BE2C (cell line): ENCODE results near the gene ADCY10.

ENCODE experiments used
- DNase-seq: peaks from one replicate; pipeline ENCODE4 v3.0.0-alpha.2; 2020
- H3K27me3 ChIP-seq: fragments of 250-450 bp; sonication (Bioruptor Pico); 2 replicates; pipeline ENCODE4 v1.5.1; 2020; ENCODE audit warnings: mild to moderate bottlenecking
- H3K36me3 ChIP-seq: fragments of 250-450 bp; sonication (Bioruptor Pico); 2 replicates; pipeline ENCODE4 v1.5.1; 2020; ENCODE audit warnings: mild to moderate bottlenecking
- H3K4me1 ChIP-seq: fragments of 250-450 bp; sonication (Bioruptor Pico); 2 replicates; pipeline ENCODE4 v1.5.1; 2020
- H3K4me3 ChIP-seq: 2 replicates; pipeline ENCODE4 v1.5.1; 2011; ENCODE audit warnings: low read depth, low read length
- H3K9me3 ChIP-seq: fragments of 250-450 bp; sonication (Bioruptor Pico); 2 replicates; pipeline ENCODE4 v1.5.1; 2020
- CTCF ChIP-seq: IDR thresholded peaks from 2 replicates; pipeline ENCODE4 v1.5.1; 2012; ENCODE audit warnings: mild to moderate bottlenecking, low read depth, low read length

ADCY10 gene

GRCh38 chr1:167805041-167805556 lies 108.8 kb downstream of the ADCY10 start:
- no peaks in the 10 kb centered on the region for H3K27me3 ChIP-seq
- no peak for DNase-seq
- no peak for TF ChIP-seq CTCF

GRCh38 chr1:167803358-167804207 lies 110.4 kb downstream of the ADCY10 start:
- DNase-seq = peak; percentile 94
- no peaks in the 10 kb centered on the region for H3K27me3 ChIP-seq
- no peaks in the 10 kb centered on the region for H3K36me3 ChIP-seq
- peak; percentile 99 for TF ChIP-seq CTCF
- peaks cover 11% of the 10 kb centered on the region; the same call in 1 of the 2 replicates for H3K4me1 ChIP-seq
- H3K4me3 ChIP-seq = no peak overlapping the region
- H3K9me3 ChIP-seq = no peaks in the 10 kb centered on the region

More at GRCh38 chr1:167805041-167805556, 108.8 kb downstream of the ADCY10 start:
- H3K4me1 ChIP-seq = peaks cover 11% of the 10 kb centered on the region; the same call in 1 of the 2 replicates
- no peak overlapping the region for H3K4me3 ChIP-seq
- H3K9me3 ChIP-seq = no peaks in the 10 kb centered on the region
- H3K36me3 ChIP-seq = no peaks in the 10 kb centered on the region

GRCh38 chr1:167802235-167802634 lies 111.7 kb downstream of the ADCY10 start:
- H3K4me3 ChIP-seq = no peak overlapping the region
- H3K36me3 ChIP-seq = no peaks in the 10 kb centered on the region
- H3K27me3 ChIP-seq = no peaks in the 10 kb centered on the region
- DNase-seq = no peak
- no peaks in the 10 kb centered on the region for H3K9me3 ChIP-seq
- TF ChIP-seq CTCF = no peak
- H3K4me1 ChIP-seq = peaks cover 11% of the 10 kb centered on the region; the same call in 1 of the 2 replicates

- H3K27me3 ChIP-seq = no peaks in the 10 kb centered on the region
- DNase-seq = peak; percentile 48
- H3K4me3 ChIP-seq = no peak overlapping the region
- H3K9me3 ChIP-seq = no peaks in the 10 kb centered on the region
- TF ChIP-seq CTCF = no peak
- H3K4me1 ChIP-seq = peaks cover 14% of the 10 kb centered on the region; the same call in 1 of the 2 replicates
- no peaks in the 10 kb centered on the region for H3K36me3 ChIP-seq
Measured at GRCh38 chr1:167800251-167800650, 113.7 kb downstream of the ADCY10 start.

GRCh38 chr1:167799747-167800146 lies 114.2 kb downstream of the ADCY10 start:
- no peak for DNase-seq
- Histone ChIP-seq H3K27me3 (no peaks in the 10 kb centered on the region), H3K9me3 (no peaks in the 10 kb centered on the region), H3K4me3 (no peak overlapping the region), H3K36me3 (no peaks in the 10 kb centered on the region), H3K4me1 (peaks cover 10% of the 10 kb centered on the region; the same call in 1 of the 2 replicates)
- TF ChIP-seq CTCF = no peak

GRCh38 chr1:167798952-167799351 lies 115.0 kb downstream of the ADCY10 start:
- Histone ChIP-seq H3K9me3 (no peaks in the 10 kb centered on the region), H3K27me3 (no peaks in the 10 kb centered on the region)
- no peak for TF ChIP-seq CTCF

More at GRCh38 chr1:167798952-167799351, 115.0 kb downstream of the ADCY10 start:
- Histone ChIP-seq H3K36me3 (no peaks in the 10 kb centered on the region; the same call in 1 of the 2 replicates), H3K4me3 (no peak overlapping the region), H3K4me1 (peaks cover 7% of the 10 kb centered on the region; the same call in 1 of the 2 replicates)
- DNase-seq = no peak
